Left lung (tissue), 10 donors: ENCODE data around the gene TACC2. TPM values are rescaled to one million over a fixed set of nuclear protein-coding genes. Genes with fewer than 3 reads are reported as not detected.

ENCODE experiments used
- ATAC-seq: fragments of 200-7000 bp; cut with Tn5 transposase; one replicate; pipeline ENCODE4 v1.9.1; 2020; ENCODE audit warnings: moderate library complexity
- DNase-seq, 4 donors: peaks; one replicate each; pipeline ENCODE4 v3.0.0-alpha.2; 2013 to 2020
- H3K27ac ChIP-seq, 2 donors: fragments of 200-600 bp; sonication (generic) in 1 of 2; one replicate each; pipeline versions ENCODE4 v1.5.0 to v1.8.0; 2020 to 2021
- H3K27me3 ChIP-seq, 2 donors: fragments of 200-600 bp; sonication (generic) in 1 of 2; one replicate each; pipeline versions ENCODE4 v1.5.0 to v1.8.0; 2020 to 2021
- H3K36me3 ChIP-seq, 2 donors: fragments of 200-600 bp; sonication (generic) in 1 of 2; one replicate each; pipeline versions ENCODE4 v1.5.0 to v1.8.0; 2020 to 2021
- H3K4me1 ChIP-seq, 2 donors: fragments of 200-600 bp; one replicate each; pipeline ENCODE4 v1.8.0; 2021
- H3K4me3 ChIP-seq, 2 donors: fragments of 200-600 bp; sonication (generic) in 1 of 2; one replicate each; pipeline versions ENCODE4 v1.5.0 to v1.8.0; 2020 to 2021; ENCODE audit warnings: mild to moderate bottlenecking in 1 of 2
- H3K9me3 ChIP-seq, 2 donors: fragments of 200-600 bp; sonication (generic) in 1 of 2; one replicate each; pipeline versions ENCODE4 v1.5.0 to v1.8.0; 2020 to 2021
- CTCF ChIP-seq, 2 donors: fragments of 200-600 bp; sonication (generic) in 1 of 2; IDR thresholded peaks; one replicate each; pipeline versions ENCODE4 v1.5.0 to v1.8.0; 2021; ENCODE audit warnings: antibody characterized with exemption in 2 of 2
- intact Hi-C, 2 donors: fragments of 100-400 bp; cut with DNase I; formaldehyde crosslinking; loops; one replicate each; pipeline versions ENCODE4 v1.11.2 to v1.14.2; 2022
- polyA plus RNA-seq, 6 donors: library from polyadenylated mRNA; unstranded; fragments of 120-200 nt; gene quantifications; one replicate each; pipeline ENCODE4 v1.2.1, GENCODE V29; 2013; ENCODE audit not compliant: insufficient read length in 6 of 6
- total RNA-seq, 2 donors: library from RNA; stranded (reverse); fragmentation: NEBNext Ultra II Directional; extraction: Animal tissue kit (Norgen Biotek cat#: 25700); gene quantifications; one replicate each; pipeline ENCODE4 v1.2.1, GENCODE V29; 2021
- donor health status: DM: no; HTN: yes; CAD: no.
- donor health status: DM: no; HTN: no; CAD: no.

TACC2 gene
- total and polyA plus RNA-seq, 8 donors: 21.0 to 193 (median 23.9) TPM

DNA sequence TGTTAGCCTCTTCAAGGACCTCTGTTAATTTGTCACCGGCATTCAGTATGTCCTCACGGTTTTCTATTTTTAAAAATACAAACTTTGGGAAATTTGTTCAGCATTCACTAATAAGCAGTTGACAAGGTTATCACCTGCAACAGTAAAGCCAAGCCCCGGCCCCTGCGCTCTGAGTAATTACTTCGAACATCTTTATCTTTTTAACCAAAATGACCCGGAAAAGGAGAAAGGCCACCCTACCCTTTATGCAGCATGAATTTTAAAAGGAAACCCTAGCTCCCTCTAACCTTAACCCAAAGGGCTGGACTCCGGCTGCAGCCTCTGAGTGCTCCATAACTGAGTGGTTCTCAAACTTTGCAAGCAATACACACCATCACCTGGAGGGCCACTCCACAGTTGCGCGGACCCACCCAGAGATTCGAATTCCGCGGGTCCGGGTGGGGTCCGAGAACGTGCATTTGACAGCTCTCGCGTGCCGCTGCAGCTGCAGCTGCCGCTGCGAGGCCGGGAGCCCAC lies 14.9 kb upstream of the TACC2 start:
- peaks cover 8 to 29% of the 10 kb centered on the region in 2 donors for H3K4me1 ChIP-seq

GRCh38 chr10:121974535-121975294 lies 14.2 kb upstream of the TACC2 start, which contains the start of gene NSMCE4A:
TSS of gene NSMCE4A (minus strand) at chr10:121975217. CDS start at chr10:121975165, 52 bp downstream.
- ATAC-seq: peak; percentile 93
- TF ChIP-seq CTCF (IDR thresholded peaks at IDR 0.05): peak in 1 of 2 donors; percentile 69
- intact Hi-C loops: no loop called here

More for the DNA sequence above, 14.9 kb upstream of the TACC2 start:
- Histone ChIP-seq H3K4me3 (peak overlapping the region; percentile 83 to 89), H3K27me3 (no peaks in the 10 kb centered on the region), H3K27ac (peak overlapping the region; percentile 93 to 96), H3K36me3 (peaks cover 0 to 23% of the 10 kb centered on the region in 2 donors), H3K9me3 (no peaks in the 10 kb centered on the region)
- intact Hi-C loops: no loop called here
- TF ChIP-seq CTCF (IDR thresholded peaks at IDR 0.05): no peak
- DNase-seq: no peak
- peak; percentile 43 for ATAC-seq

DNA sequence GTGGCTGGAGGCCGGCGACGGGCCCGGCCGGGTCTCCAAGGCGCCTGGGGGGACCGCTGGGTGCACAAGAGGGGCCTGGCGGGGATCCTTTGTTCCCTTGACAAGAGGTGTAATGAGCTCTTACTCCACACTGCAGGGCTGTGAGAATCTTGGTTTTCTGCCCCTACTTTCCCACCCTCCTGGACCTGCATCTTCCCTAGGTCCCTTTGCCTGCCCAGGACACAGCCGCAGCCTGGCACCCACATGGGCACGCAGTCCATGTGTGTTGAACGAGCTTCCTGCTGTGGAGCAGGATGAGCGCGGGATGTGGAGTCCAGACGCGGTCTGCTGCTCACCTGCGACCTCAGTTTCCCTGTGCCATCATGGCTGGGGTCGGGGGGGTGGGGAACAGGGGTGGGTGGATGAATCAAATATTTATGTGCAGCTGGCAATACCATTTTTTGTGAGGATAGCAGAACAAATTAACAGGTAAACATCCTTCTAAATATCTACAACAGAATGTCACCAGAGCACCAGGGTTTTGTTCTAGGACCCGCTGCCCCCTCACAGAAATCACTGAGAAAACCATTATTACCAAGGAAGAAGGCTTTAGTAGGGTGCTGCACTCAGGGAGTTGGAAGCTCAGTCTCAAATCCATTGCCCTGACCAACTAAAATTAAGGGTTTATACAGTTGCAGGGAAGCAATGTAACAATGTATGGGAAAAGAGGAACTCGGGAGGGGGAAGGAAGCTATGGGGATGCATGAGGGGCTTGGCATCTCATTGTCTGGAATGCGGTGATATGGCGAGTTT lies 13.5 kb upstream of the TACC2 start:
- Histone ChIP-seq H3K27ac (peak overlapping the region; percentile 93 to 96), H3K36me3 (peaks cover 0 to 9% of the 10 kb centered on the region in 2 donors), H3K27me3 (no peaks in the 10 kb centered on the region), H3K9me3 (no peaks in the 10 kb centered on the region), H3K4me3 (peak overlapping the region; percentile 83 to 89), H3K4me1 (peaks cover 8 to 29% of the 10 kb centered on the region in 2 donors)
- peak; percentile 16 for ATAC-seq
- TF ChIP-seq CTCF (IDR thresholded peaks at IDR 0.05): peak in 1 of 2 donors; percentile 61
- no peak for DNase-seq
- intact Hi-C loops: no loop called here

More at GRCh38 chr10:121974535-121975294, 14.2 kb upstream of the TACC2 start, which contains the start of gene NSMCE4A:
- Histone ChIP-seq H3K9me3 (no peaks in the 10 kb centered on the region), H3K27ac (peak within 1 kb of the TSS; percentile 93 to 96), H3K36me3 (peaks cover 0 to 16% of the 10 kb centered on the region in 2 donors), H3K4me1 (peaks cover 8 to 29% of the 10 kb centered on the region in 2 donors), H3K4me3 (peak within 1 kb of the TSS; percentile 83 to 89), H3K27me3 (no peaks in the 10 kb centered on the region)
- peak; percentile 75 to 95 (median 82) for DNase-seq

GRCh38 chr10:121976607-121977006 lies 12.4 kb upstream of the TACC2 start:
- H3K27me3 ChIP-seq: no peaks in the 10 kb centered on the region
- intact Hi-C loops: no loop called here
- ATAC-seq: no peak
- no peak overlapping the region for H3K27ac ChIP-seq
- DNase-seq: no peak
- H3K4me1 ChIP-seq: peaks cover 8 to 29% of the 10 kb centered on the region in 2 donors
- no peaks in the 10 kb centered on the region for H3K9me3 ChIP-seq
- H3K36me3 ChIP-seq: no peaks in the 10 kb centered on the region
- no peak for TF ChIP-seq CTCF (IDR thresholded peaks at IDR 0.05)
- no peak overlapping the region for H3K4me3 ChIP-seq
